ENCODE results near the gene RAC3. TPM values are rescaled to one million over a fixed set of nuclear protein-coding genes. Genes with fewer than 3 reads are reported as not detected.

RAC3 gene
- total RNA-seq, 1 experiment from 2014 or later, result 120 TPM

GRCh38 chr17:82020572-82021106 lies 10.8 kb upstream of the RAC3 start:
- Histone ChIP-seq H3K4me3 (replicated peaks in 1 of 2; ENCODE audit: low read depth in 1 of 2, low read length in 2 of 2) (no peak overlapping the region; a peak in 1 of 4 replicates), H3K36me3 (ENCODE audit: control insufficient read depth in 1 of 2, insufficient read depth in 2 of 2, low read length in 2 of 2) (peaks cover 0 to 10% of the 10 kb centered on the region in 2 experiments; a peak in 1 of 4 replicates), H3K9me3 (ENCODE audit: control insufficient read depth in 1 of 2, insufficient read depth in 1 of 2, low read depth in 1 of 2, low read length in 2 of 2) (no peaks in the 10 kb centered on the region), H3K9me2 (ENCODE audit: insufficient read depth) (no peaks in the 10 kb centered on the region), H2AFZ (ENCODE audit: low read depth, low read length, poor library complexity, severe bottlenecking) (no peak overlapping the region), H3K4me2 (ENCODE audit: low read length) (peak overlapping the region; percentile 80), H3K9ac (ENCODE audit: low read length) (no peak overlapping the region), H3K27ac (ENCODE audit: low read depth, low read length) (peak overlapping the region; percentile 96), H3K79me2 (ENCODE audit: insufficient read depth, low read length) (peaks cover 46% of the 10 kb centered on the region), H3K4me1 (ENCODE audit: control insufficient read depth in 1 of 2, insufficient read depth in 2 of 2, low read length in 2 of 2) (peaks cover 29 to 47% of the 10 kb centered on the region in 2 experiments), H4K20me1 (ENCODE audit: insufficient read depth) (peaks cover 4% of the 10 kb centered on the region; the same call in 1 of the 2 replicates), H3K27me3 (ENCODE audit: insufficient read depth, low read length) (no peaks in the 10 kb centered on the region)
- ATAC-seq (no peak), DNase-seq (ENCODE audit: low read depth, low spot score) (no peak)
- CTCF ChIA-PET, result interaction anchor here (0.9 to 5.3 kb wide), 18 partner anchors 10 to 345 kb away, joined by 3 to 151 read pairs (median 5); partner anchors contain the start of genes ARHGDIA, DCXR, MAFG and NOTUM
- TF ChIP-seq EZH2 (IDR thresholded peaks at IDR 0.05), result no peak
- TF ChIP-seq EZH2phosphoT487 (IDR thresholded peaks at IDR 0.05; ENCODE audit: borderline replicate concordance), result no peak
- TF ChIP-seq, protein P1, sequence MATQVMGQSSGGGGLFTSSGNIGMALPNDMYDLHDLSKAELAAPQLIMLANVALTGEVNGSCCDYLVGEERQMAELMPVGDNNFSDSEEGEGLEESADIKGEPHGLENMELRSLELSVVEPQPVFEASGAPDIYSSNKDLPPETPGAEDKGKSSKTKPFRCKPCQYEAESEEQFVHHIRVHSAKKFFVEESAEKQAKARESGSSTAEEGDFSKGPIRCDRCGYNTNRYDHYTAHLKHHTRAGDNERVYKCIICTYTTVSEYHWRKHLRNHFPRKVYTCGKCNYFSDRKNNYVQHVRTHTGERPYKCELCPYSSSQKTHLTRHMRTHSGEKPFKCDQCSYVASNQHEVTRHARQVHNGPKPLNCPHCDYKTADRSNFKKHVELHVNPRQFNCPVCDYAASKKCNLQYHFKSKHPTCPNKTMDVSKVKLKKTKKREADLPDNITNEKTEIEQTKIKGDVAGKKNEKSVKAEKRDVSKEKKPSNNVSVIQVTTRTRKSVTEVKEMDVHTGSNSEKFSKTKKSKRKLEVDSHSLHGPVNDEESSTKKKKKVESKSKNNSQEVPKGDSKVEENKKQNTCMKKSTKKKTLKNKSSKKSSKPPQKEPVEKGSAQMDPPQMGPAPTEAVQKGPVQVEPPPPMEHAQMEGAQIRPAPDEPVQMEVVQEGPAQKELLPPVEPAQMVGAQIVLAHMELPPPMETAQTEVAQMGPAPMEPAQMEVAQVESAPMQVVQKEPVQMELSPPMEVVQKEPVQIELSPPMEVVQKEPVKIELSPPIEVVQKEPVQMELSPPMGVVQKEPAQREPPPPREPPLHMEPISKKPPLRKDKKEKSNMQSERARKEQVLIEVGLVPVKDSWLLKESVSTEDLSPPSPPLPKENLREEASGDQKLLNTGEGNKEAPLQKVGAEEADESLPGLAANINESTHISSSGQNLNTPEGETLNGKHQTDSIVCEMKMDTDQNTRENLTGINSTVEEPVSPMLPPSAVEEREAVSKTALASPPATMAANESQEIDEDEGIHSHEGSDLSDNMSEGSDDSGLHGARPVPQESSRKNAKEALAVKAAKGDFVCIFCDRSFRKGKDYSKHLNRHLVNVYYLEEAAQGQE (IDR thresholded peaks at IDR 0.05; ENCODE audit: low read depth), result no peak
- TF ChIP-seq FOSL1 (IDR thresholded peaks at IDR 0.05; ENCODE audit: low read depth), result no peak
- TF ChIP-seq MAX (IDR thresholded peaks at IDR 0.05), result no peak
- no peak for TF ChIP-seq SRF (IDR thresholded peaks at IDR 0.05; ENCODE audit: low read depth)
- TF ChIP-seq ATF3 (IDR thresholded peaks at IDR 0.05), result no peak
- POLR2A ChIA-PET, result interaction anchor here (0.7 to 1.5 kb wide), 6 partner anchors 10 to 151 kb away, joined by 3 to 4 read pairs (median 3); partner anchors contain the start of genes DCXR, MAFG and RAC3
- intact Hi-C loops (cut with micrococcal nuclease), result loop anchor here (1.0 to 5.0 kb wide), 5 partner anchors 18 to 732 kb away; partner anchors contain the start of genes PCYT2 and TBCD
- no TSS peak for BruUV-seq (replicated peaks)
- RAD21 ChIA-PET (ENCODE audit: low non-redundant PET in 1 of 2, low total read pairs in 2 of 2, uncharacterized antibody in 2 of 2, unreplicated experiment in 2 of 2), result interaction anchor here (0.6 to 5.3 kb wide), 4 partner anchors 53 to 78 kb away, joined by 3 to 50 read pairs (median 22); partner anchors contain the start of gene NOTUM (in 2 of the 2)
